SK-N-DZ (cell line): ENCODE results near the gene ZSCAN25. TPM values are rescaled to one million over a fixed set of nuclear protein-coding genes. Genes with fewer than 3 reads are reported as not detected.
"Not testable (repeated sequence)": the region's sequence is repeated elsewhere in the genome, so short reads cannot be mapped to it uniquely, and the experiment has no call there.

Source experiments
- DNase-seq: peaks from one replicate; pipeline ENCODE4 v3.0.0-alpha.2; 2015; ENCODE audit warnings: low spot score
- polyA plus RNA-seq, 2 experiments: library from polyadenylated mRNA; depleted of rRNA; stranded (reverse); fragments of >200 nt; gene quantifications; 2 replicates each; pipeline ENCODE4 v1.2.3, GENCODE V29; 2014

The ZSCAN25 gene
- 11.7 and 16.3 TPM in 2 replicates for polyA plus RNA-seq (2014; cell fraction: cytosol; rRNA removed)
- 16.5 and 21.4 TPM in 2 replicates for polyA plus RNA-seq (2014; cell fraction: nucleus; rRNA removed)

DNA sequence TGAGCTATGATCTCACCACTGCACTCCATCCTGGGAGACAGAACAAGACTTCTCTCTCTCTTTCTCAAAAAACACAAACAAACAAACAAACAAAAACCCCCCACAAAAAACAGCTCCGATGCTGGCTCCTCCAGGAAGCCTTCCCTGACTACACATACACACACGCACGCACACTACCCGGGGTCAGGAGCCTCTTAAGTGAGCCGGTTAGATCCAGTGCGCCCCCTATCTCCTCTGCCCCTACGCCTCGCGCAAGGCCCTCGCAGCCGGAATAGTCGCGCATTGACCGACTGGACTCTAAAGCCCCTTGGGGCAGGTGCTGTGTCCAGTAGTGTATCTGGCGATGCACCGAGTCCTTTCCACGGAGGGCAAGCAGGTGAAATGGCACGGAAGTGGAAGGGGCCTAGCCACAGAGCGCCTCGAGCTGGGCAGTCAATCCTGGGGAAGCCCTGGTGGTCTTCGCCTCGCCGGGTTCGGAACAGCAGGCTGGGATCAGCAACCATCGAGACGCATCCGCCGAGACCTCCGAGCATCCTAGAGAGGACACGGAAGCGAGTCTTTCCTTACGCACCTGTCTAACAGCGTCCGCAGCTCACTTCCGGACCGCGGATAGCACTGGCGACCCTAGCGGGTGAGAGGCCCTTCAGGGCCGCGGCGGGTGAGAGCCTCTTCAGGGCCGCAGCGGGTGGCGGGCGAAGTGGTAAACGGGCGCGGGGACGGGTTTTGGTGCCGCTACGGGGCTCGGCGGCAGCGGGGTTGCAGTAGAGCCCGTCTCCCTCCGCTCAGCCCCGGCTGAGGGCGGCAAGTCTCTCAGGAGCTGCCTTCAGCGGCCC is at the start of gene ZSCAN25:
ZSCAN25 (plus strand) TSS at position 588 of the 833 bp plus-strand sequence. CDS start 2,661 bp downstream, outside the sequence.
- peak; percentile 97 for DNase-seq

DNA sequence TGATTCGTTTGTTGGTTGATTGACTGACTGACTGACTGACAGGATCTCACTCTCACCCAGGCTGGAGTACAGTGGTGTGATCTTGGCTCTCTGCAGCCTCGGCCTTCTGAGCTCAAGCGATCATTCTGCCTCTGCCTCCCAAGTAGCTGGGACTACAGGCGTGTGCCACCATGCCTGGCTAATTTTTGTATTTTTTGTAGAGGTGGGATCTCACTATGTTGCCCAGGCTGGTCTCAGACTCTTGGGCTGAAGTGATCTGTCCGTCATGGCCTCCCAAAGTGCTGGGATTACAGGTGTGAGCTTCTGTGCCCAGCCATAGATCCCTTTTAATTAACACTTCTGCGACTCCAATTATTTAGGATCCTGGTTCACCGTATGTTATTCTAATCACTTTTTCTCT is 48.0 kb upstream of the ZSCAN25 start:
- not testable (repeated sequence) for DNase-seq

DNA sequence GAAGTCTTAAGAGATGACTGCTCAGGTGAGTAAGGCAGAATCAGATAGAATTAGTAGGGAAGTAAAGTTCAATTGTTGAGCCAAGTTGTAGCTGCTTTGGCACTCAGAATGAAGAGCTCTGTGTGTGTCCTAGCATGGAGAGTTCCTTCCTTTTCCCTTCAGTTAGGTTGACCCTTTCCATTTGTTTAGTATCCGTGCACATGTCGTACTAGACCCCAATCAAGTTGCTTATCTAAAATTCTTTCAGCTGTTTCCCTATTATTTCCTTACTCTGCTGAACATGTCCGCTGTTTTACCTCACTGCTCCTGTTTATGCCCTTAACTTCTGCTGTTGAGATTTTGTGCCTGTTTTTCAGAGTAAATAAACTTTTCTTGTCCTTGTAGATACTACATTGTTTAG is 45.0 kb upstream of the ZSCAN25 start:
- DNase-seq, result no peak

DNA sequence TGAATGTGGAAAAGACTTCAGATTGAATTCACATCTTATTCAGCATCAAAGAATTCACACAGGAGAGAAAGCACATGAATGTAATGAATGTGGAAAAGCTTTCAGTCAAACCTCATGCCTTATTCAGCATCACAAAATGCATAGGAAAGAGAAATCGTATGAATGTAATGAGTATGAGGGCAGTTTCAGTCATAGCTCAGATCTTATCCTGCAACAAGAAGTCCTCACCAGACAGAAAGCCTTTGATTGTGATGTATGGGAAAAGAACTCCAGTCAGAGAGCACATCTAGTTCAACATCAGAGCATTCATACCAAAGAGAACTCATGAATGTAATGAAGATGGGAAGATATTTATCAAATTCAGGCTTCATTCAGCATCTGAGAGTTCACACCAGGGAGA is 43.5 kb upstream of the ZSCAN25 start:
- DNase-seq, result no peak

DNA sequence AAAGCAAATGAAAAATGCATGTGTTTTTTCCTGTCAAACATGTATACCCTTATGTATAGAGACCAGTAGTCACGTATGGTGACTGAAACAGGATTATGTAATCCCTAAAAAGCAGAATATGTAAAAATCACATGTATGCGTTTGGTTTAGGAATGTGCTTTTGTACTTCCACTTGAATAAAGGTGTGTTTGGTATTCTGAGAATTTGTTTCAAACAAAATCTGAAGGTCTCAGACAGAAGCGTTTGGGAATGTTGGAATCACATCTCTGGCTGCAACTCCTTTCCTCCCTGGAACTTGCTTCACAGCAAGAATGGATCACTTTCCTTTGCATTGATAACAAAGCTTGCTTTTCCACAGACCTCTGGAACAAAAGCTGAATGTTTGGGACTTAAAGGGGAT is 40.5 kb upstream of the ZSCAN25 start:
- DNase-seq, result no peak

DNA sequence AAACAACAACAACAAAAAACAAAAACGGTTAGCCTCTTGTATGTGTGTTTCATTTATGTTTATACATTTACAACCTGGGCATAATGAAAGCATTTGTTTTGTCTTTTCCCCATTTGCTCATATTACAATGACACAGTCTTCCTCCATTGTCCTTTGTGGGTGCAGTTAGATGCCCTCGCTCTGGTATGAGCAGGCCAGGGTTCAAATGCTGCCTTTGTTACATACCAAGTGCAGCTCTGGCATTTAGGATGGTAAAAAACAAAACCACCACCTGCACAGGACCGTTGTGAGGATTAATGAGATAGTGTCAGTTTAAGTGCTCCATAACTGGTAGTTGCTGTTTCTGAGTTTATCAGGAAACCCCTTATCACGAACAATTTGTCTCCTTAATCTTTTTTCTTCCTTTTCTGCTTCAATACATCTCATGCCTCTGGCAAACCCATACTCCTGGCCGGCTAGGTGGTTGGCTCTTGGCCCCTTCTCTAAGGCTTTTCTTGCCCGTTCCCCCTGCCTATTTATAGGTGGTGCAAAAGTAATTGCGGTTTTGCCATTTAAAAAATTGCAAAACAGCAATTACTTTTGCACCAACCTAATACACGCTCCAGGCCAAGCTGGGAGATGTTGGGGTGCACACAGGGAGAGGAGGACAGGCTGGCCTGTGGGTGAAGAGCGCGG is 37.3 kb upstream of the ZSCAN25 start:
- DNase-seq, result no peak

DNA sequence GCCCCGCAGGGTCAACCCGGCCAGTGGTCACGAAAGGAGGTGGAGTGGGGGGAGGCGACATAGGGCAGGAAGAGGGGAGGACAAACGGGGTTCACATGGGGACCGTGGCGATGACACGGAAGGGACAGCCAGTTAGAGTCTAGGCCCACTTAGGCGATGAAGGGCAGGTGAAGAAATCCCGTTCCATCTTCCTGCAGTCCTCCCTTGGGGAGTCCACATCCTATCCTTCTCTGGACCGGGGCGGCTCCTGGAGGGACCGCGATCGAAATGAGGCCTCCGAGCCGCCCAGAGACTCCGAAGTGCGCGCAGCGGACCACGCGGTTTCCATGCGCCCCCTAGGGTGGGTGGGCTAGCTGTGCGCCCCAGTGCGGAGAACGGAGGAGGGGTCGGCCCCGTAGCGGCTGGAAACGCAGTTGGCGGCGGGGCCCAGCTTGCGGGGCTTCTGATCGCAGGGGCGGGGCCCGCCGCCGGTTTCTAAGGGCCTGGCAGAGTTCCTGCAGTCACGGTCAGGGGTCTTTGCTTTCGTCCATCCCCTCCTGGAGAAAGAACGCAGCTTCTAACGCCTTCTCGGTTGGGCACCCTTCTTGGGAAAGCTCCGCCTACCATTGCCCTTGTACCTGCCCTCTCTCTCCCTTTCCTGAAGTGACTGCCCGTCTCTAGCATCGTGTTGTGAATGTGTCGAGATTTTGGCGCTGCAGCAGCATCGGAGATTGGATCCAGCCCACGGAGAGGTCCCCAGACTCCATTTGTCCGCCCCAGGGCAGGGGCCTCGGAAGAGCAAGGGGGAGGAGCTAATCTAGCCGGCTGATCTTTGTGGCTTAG is 36.6 kb upstream of the ZSCAN25 start:
- DNase-seq, result peak; percentile 88

DNA sequence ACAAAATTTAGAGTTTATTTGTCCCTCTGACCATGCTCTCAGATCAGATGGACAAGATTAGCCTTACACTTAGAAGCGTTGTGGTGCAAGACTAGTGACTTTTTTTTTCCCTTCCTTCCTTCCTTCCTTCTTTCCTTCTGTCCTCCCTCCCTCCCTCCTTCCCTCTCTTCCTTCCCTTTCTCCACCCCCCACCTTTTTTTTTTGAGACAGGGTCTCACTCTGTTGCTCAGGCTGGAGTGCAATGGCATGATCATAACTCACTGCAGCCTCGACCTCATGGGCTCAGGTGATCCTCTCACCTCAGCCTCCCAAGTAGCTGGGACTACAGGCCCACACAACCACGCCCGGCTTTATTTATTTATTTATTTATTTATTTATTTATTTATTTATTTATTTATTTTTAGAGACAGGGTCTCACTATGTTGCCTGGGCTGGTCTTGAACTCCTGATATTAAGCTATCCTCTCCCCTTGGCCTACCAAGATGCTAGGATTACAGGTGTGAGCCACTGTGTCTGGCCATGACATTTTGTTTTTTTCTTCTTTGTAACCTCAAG is 35.9 kb upstream of the ZSCAN25 start:
- DNase-seq, result not testable (repeated sequence)

DNA sequence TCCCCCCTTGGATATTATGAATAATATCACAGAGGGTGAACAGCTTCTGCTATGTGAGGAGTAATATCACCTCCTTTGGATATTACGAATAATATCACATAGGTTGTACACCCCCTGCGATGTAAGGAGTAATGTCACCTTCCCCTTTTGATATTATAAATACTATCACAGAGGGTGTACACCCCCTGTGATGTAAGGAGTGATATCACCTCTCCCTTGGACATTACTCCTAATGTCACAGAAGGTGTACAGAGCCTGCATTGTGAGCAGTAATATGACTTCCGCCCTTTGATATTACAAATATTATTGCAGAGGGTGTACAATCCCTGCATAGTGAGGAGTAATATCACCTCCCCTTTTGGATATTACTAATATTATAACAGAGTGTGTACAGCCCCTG is 27.9 kb upstream of the ZSCAN25 start:
- DNase-seq, result no peak

DNA sequence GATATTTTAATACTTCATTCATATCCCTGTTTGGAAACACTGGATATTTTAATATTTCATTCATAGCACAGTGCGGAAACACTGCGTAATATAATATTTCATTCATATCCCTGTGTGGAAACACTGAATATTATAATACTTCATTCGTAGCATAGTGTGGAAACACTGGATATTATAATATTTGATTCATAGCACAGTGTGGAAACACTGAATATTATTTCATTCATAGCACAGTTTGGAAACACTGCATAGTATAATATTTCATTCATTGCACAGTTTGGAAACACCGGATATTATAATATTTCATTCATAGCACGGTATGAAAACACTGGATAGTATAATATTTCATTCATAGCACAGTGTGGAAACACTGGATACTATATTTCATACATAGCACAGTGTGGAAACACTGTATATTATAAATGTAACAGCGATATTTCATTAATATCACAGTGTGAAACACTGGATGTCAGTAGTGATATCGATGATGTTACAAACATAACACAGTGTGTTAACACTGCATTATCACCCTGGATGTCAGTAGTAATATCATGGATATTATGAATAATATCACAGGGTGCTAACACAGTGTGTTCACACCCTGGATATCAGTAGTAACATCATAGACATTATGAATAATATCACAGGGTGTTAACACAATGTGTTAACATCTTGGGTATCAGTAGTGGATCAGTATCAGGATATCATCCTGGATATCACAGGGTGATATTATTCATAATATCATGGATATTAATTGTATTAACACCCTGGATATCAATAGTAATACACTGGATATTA is 21.6 kb upstream of the ZSCAN25 start:
- DNase-seq, result no peak

DNA sequence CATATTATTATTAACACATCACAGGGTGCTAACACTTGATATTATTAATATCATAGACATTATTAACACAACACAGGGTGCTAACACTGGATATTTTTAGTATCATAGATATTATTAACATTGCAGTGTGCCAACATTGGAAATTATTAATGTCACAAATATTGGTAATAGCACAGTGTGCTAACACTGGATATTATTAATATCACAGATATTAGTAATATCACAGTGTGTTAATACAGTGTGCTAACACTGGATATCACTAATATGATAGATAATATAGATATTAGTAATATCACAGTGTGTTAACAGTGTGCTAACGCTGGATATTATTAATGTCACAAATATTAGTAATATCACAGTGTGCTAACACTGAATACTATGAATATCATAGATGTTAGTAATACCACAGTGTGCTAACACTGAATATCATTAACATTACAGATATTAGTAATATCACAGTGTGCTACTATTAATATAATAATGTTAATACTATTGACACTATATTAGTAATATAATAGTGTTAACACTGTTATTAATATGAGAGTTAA is 20.3 kb upstream of the ZSCAN25 start:
- no peak for DNase-seq

DNA sequence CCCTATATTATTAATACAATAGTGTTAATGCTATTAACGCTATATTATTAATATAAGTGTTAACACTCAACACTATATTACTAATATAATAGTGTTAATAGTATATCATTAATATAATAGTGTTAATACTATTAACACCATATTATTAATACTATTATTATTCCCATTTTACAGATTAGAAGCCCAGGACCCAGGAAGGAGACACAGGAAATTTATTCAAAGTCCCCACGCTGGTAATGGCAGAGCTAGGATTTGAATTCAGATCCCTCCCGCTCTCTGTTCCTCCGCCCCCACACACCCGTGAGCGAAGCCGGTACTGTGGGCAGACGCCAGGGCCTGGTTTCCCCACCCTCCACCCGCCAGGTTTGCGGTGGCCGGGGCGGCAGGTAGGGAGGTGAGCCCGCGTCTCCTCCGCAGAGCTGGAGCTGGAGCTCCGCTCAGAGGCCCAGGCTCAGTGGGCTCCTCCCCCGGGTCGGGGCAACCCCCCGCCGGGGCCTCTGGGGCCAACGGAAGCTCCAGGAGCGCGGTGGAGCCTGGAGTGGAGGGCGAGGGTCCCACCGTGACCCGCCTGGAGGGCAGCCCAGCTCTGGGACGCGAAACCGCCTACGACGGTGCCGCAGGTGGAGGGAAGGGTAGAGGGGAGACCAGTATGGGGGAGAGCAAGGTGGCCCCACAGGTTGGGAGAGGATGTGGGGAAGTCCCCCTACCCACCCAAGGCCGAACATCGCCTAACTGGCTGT is 18.8 kb upstream of the ZSCAN25 start, which contains the start of gene TMEM225B:
TMEM225B (plus strand) TSS at position 506 of the 740 bp plus-strand sequence. CDS start 6,122 bp downstream, outside the sequence.
- DNase-seq, result no peak

DNA sequence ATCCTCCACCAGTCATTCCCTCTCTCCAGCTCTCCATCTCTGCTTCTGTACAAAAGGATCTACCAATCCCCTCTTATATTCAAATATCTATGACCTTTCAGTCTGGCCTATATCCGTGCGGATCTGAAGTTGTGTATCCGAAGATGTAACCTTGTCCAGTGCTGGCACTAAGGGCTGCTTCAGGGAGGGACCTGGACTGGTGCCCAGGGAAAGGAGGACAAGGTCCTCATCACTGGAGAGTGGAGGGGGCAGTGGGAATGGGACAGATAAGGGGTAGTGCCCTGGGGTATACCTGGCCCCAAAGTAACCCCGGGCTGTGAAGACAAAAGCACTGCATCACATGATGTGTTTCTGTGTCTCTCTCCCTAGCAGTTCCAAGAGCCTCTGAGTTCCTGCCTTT is 16.9 kb upstream of the ZSCAN25 start:
- DNase-seq, result no peak

DNA sequence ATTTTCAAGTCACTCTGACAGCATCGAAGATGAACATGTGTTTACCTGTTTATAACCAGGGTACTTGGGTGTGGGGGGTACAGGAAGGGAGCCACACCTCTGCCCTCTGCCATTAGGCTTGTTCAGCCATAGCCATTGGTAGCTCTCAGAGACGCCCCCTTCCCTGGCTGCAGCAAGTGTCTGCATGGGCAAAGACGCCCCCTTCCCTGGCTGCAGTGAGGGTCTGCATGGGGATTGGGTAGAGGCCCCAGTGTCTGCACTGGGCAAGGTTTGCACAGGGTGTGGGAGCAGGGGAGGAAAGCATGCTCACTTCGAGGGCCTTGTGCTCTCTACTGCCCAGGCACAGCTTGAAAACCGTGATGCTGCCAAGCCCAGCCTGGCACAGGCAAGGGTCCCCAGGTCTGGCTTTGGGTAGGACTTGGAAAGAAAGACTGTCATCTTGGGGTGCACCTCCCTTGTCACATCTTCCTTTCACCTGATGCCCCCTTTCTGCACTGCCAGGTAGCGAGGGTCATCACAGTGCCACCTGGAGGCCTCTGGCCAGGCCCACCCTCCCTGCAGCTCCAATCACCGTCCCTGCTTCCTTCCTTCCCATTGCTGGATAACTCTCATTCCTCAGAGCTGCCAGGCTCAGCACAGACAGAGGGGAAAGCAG is 15.0 kb upstream of the ZSCAN25 start:
- DNase-seq, result no peak

DNA sequence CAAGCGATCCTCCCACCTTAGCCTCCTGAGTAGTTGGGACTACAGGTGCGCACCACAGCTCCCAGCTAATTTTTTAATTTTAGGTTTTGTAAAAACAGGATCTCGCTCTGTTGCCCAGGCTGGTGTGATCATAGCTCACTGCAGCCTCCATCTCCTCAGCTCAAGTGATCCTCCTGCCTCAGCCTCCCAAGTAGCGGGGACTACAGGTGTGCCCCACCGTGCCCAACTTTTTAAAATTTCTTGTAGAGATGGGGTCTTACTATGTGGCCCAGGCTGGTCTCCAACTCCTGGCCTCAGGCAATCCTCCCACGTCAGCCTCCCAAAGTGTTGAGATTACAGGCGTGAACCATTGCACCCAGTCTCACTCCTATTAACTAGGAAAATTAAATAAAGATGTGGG is 11.2 kb upstream of the ZSCAN25 start:
- no peak for DNase-seq

DNA sequence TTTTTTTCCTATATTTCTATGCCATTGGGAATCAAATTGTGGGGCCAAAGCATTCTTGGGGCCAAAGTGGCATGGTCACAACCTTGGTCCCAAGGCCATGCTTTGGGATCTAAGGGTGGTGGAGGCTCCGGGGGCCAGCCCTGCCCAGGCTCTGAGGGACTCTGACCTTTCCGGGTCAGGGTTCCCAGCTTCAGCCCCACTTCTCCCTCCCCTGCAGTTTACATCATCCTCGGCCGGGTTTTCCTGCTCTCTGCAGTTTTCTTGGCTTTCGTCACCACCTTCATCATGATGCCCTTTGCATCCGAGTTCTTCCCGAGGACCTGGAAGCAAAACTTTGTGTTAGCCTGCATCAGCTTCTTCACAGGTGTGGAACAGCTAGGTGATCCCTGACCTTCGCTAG is 10.2 kb upstream of the ZSCAN25 start:
- DNase-seq, result no peak

DNA sequence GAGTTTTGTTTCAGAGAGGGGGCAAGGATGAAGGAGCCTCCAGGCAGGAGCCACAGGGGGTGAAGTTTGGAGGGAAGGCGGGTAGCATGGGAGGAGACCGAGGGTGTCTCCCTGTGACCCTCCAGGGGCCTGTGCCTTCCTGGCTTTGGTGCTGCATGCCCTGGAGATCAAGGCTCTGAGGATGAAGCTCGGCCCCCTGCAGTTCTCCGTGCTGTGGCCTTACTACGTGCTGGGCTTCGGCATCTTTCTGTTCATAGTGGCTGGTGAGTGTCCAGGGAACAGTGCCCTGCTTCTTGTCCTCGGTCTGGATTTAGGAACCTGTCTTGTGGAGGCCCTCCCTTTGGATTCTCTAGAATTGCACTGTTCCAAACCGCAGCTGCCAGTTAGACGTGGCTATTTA is 9.2 kb upstream of the ZSCAN25 start:
- no peak for DNase-seq

DNA sequence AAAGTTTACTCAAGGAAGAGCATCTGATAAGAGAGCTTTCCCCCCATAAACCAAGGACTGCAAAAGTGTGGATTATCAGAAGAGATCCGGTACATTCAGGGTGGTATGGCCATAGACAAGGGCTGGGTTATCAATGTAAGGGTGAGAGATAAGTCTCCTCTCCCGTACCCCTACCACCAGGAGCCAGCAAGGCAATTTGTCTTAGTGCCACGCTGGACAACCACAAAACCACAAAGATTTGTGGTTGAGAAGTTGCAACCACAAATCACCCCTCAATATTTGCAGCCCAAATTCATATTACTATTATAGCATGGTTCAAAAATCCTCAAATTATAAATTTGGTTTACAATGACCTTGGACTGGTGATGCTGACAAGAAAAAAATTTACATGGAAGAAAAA is 2.3 kb upstream of the ZSCAN25 start:
- DNase-seq, result no peak

DNA sequence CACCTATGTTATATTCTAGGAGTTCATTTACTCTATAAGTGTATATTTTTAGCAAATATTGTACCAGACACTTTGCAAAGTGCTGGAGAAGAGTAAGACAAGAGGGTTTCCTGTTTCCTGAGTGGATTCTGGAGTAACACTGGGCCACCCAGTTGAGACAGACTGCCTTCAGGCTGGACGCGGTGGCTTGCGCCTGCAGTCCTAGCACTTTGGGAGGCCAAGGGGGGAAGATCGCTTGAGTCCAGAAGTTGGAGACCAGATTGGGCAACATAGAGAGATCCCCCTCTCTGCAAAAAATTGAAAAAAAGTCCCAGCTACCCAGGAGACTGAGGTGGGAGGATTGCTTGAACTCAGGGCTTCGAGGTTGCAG is 772 bp upstream of the ZSCAN25 start:
- no peak for DNase-seq
